A549 (cell line): ENCODE measurements around the gene SCARB1. TPM values are rescaled to one million over a fixed set of nuclear protein-coding genes. Genes with fewer than 3 reads are reported as not detected.
A peak's percentile ranks its signal among the peaks of the same experiment; 100 is the strongest.

Experiments
- ATAC-seq, 2 experiments: fragments of 200-7000 bp in 1 of 2; fragments of >200 bp in 1 of 2; cut with Nextera tagmentation in 1 of 2; cut with Tn5 transposase in 1 of 2; 3 replicates each; pipeline versions ENCODE4 v1.8.0 to v1.9.1; 2018 to 2020; ENCODE audit warnings: mild to moderate bottlenecking in 1 of 2, moderate library complexity in 1 of 2
- CTCF ChIA-PET: fragments of 300-600 bp; sonication (Branson Sonifier 250); formaldehyde crosslinking; extraction: SDS; loops from one replicate; lab custom pipeline; 2021; ENCODE audit warnings: antibody characterized with exemption, inconsistent platforms; lab: Yijun Ruan, JAX
- POLR2A ChIA-PET: fragments of 350-600 bp; formaldehyde crosslinking; extraction: SDS; loops from one replicate; lab custom pipeline; 2021; ENCODE audit warnings: antibody characterized with exemption, inconsistent platforms; lab: Yijun Ruan, JAX
- DNase-seq, 2 experiments: peaks; one replicate each; pipeline versions ENCODE4 v3.0.0 to v3.0.0-alpha.2; 2011 to 2016; ENCODE audit warnings: low read depth in 1 of 2, low spot score in 1 of 2
- FAIRE-seq: peaks from 2 replicates; lab custom pipeline; 2011; peaks lifted over from hg19 to GRCh38; lab: Jason Lieb, UNC
- H3K27ac ChIP-seq, 2 experiments: fragments of >200 bp; sonication (Bioruptor Twin); formaldehyde crosslinking; 3 replicates each; pipeline ENCODE4 v1.5.1; 2016 to 2017
- H3K4me1 ChIP-seq: fragments of >200 bp; sonication (Bioruptor Twin); formaldehyde crosslinking; 3 replicates; pipeline ENCODE4 v1.6.1; 2016
- H3K4me2 ChIP-seq: fragments of >200 bp; sonication (Bioruptor Twin); formaldehyde crosslinking; 3 replicates; pipeline ENCODE4 v1.6.1; 2016
- H3K4me3 ChIP-seq: fragments of >200 bp; sonication (Bioruptor Twin); formaldehyde crosslinking; 3 replicates; pipeline ENCODE4 v1.5.1; 2016
- H3K9me3 ChIP-seq: fragments of >200 bp; sonication (Bioruptor Twin); formaldehyde crosslinking; 3 replicates; pipeline ENCODE4 v1.6.1; 2016
- BHLHE40 ChIP-seq: IDR thresholded peaks from 2 replicates; pipeline ENCODE4 v1.6.1; 2012; ENCODE audit warnings: low read depth, low read length, inconsistent platforms
- CBX2 ChIP-seq: fragments of 200-600 bp; sonication (generic); IDR thresholded peaks from 2 replicates; pipeline ENCODE4 v1.6.1; 2016; ENCODE audit warnings: low read depth, mild to moderate bottlenecking, borderline replicate concordance
- CEBPB ChIP-seq, 2 experiments: fragments of >200 bp in 1 of 2; sonication (Bioruptor Twin) in 1 of 2; formaldehyde crosslinking in 1 of 2; IDR thresholded peaks; 2 replicates each; pipeline ENCODE4 v1.6.1; 2012 to 2016
- CHD2 ChIP-seq: fragments of 150-350 bp; IDR thresholded peaks from 2 replicates; pipeline ENCODE4 v1.6.1; 2014; ENCODE audit warnings: low read length; ENCODE audit not compliant: partially characterized antibody
- EHF ChIP-seq: fragments of 250-450 bp; sonication (Bioruptor Pico); IDR thresholded peaks from 2 replicates; pipeline ENCODE4 v1.5.0; 2020; ENCODE audit warnings: mild to moderate bottlenecking
- EP300 ChIP-seq, 2 experiments: fragments of >200 bp; sonication (Bioruptor Twin); formaldehyde crosslinking; IDR thresholded peaks; 2 replicates in 1 of 2; 3 replicates in 1 of 2; pipeline ENCODE4 v1.6.1; 2016 to 2017
- ESRRA ChIP-seq: fragments of 150-350 bp; IDR thresholded peaks from 2 replicates; pipeline ENCODE4 v1.6.1; 2014; ENCODE audit warnings: mild to moderate bottlenecking, low read length, borderline replicate concordance
- FOSL2 ChIP-seq, 2 experiments: fragments of 450-650 bp in 1 of 2; fragments of >200 bp in 1 of 2; sonication (Bioruptor Twin) in 1 of 2; formaldehyde crosslinking; IDR thresholded peaks; 2 replicates each; pipeline versions ENCODE4 v1.5.0 to v1.6.1; 2016 to 2020; ENCODE audit warnings: mild to moderate bottlenecking in 1 of 2, moderate library complexity in 1 of 2
- FOXS1 ChIP-seq: fragments of 250-450 bp; sonication (Bioruptor Pico); IDR thresholded peaks from 2 replicates; pipeline ENCODE4 v1.5.0; 2020; ENCODE audit warnings: mild to moderate bottlenecking, moderate library complexity
- HDAC2 ChIP-seq: fragments of 200-600 bp; sonication (generic); IDR thresholded peaks from 2 replicates; pipeline ENCODE4 v1.6.1; 2016
- HEYL ChIP-seq: fragments of 250-450 bp; sonication (Bioruptor Pico); IDR thresholded peaks from 2 replicates; pipeline ENCODE4 v1.8.0; 2021; ENCODE audit warnings: mild to moderate bottlenecking, moderate library complexity
- HMGXB4 ChIP-seq: fragments of 250-450 bp; sonication (Bioruptor Pico); IDR thresholded peaks from 2 replicates; pipeline ENCODE4 v1.5.0; 2021; ENCODE audit warnings: mild to moderate bottlenecking, moderate library complexity, borderline replicate concordance
- HOXB5 ChIP-seq: fragments of 250-450 bp; sonication (Bioruptor Pico); IDR thresholded peaks from 2 replicates; pipeline ENCODE4 v1.5.0; 2020; ENCODE audit warnings: mild to moderate bottlenecking, moderate library complexity
- JUN ChIP-seq, 2 experiments: fragments of >200 bp; sonication (Bioruptor Twin); formaldehyde crosslinking; IDR thresholded peaks; 2 replicates in 1 of 2; 3 replicates in 1 of 2; pipeline ENCODE4 v1.6.1; 2016 to 2017
- KDM1A ChIP-seq: fragments of 200-600 bp; sonication (generic); IDR thresholded peaks from 2 replicates; pipeline ENCODE4 v1.6.1; 2016; ENCODE audit warnings: low read depth, mild to moderate bottlenecking
- KDM5A ChIP-seq: fragments of 200-600 bp; sonication (generic); IDR thresholded peaks from 2 replicates; pipeline ENCODE4 v1.6.1; 2016; ENCODE audit warnings: antibody characterized with exemption, mild to moderate bottlenecking
- MAX ChIP-seq: IDR thresholded peaks from 2 replicates; pipeline ENCODE4 v1.6.1; 2012
- MAZ ChIP-seq: fragments of 150-350 bp; IDR thresholded peaks from 2 replicates; pipeline ENCODE4 v1.6.1; 2014; ENCODE audit warnings: antibody characterized with exemption, low read depth, low read length, borderline replicate concordance
- MYC ChIP-seq: IDR thresholded peaks from 2 replicates; pipeline ENCODE4 v1.6.1; 2012; ENCODE audit warnings: mild to moderate bottlenecking, inconsistent platforms, low read length, improper control_type of control experiment, borderline replicate concordance
- NPAS2 ChIP-seq: fragments of 250-450 bp; sonication (Bioruptor Pico); IDR thresholded peaks from 2 replicates; pipeline ENCODE4 v1.8.0; 2022; ENCODE audit warnings: mild to moderate bottlenecking, moderate library complexity, borderline replicate concordance
- PHF8 ChIP-seq: fragments of 200-600 bp; sonication (generic); IDR thresholded peaks from 2 replicates; pipeline ENCODE4 v1.6.1; 2016; ENCODE audit warnings: low read depth, mild to moderate bottlenecking, antibody characterized with exemption, moderate library complexity, borderline replicate concordance
- POLR2A ChIP-seq: IDR thresholded peaks from 2 replicates; pipeline ENCODE4 v1.6.1; 2012; ENCODE audit warnings: mild to moderate bottlenecking, low read length
- POLR2AphosphoS2 ChIP-seq: conservative IDR thresholded peaks from 2 replicates; pipeline ENCODE4 v1.6.1; 2012; ENCODE audit warnings: low read length, improper control_type of control experiment, inconsistent platforms
- RAD21 ChIP-seq, 2 experiments: fragments of >200 bp in 1 of 2; sonication (Bioruptor Twin) in 1 of 2; formaldehyde crosslinking in 1 of 2; IDR thresholded peaks in 1 of 2; conservative IDR thresholded peaks in 1 of 2; 2 replicates in 1 of 2; 3 replicates in 1 of 2; pipeline ENCODE4 v1.6.1; 2012 to 2018; ENCODE audit warnings: inconsistent platforms in 1 of 2
- RARB ChIP-seq: fragments of 250-450 bp; sonication (Bioruptor Pico); IDR thresholded peaks from 2 replicates; pipeline ENCODE4 v1.8.0; 2021; ENCODE audit warnings: mild to moderate bottlenecking, moderate library complexity
- RCOR1 ChIP-seq: fragments of 150-350 bp; IDR thresholded peaks from 2 replicates; pipeline ENCODE4 v1.6.1; 2014; ENCODE audit warnings: antibody characterized with exemption, low read length, low read depth
- RNF2 ChIP-seq: fragments of 200-600 bp; sonication (generic); IDR thresholded peaks from 2 replicates; pipeline ENCODE4 v1.6.1; 2016; ENCODE audit warnings: low read depth, mild to moderate bottlenecking, antibody characterized with exemption, moderate library complexity, borderline replicate concordance
- SMC3 ChIP-seq: fragments of >200 bp; sonication (Bioruptor Twin); formaldehyde crosslinking; IDR thresholded peaks from 3 replicates; pipeline ENCODE4 v1.6.1; 2018; ENCODE audit warnings: inconsistent platforms
- SREBF2 ChIP-seq: fragments of 450-650 bp; IDR thresholded peaks from 2 replicates; pipeline ENCODE4 v1.6.1; 2014; ENCODE audit warnings: mild to moderate bottlenecking, moderate library complexity
- TFCP2L1 ChIP-seq: fragments of 250-450 bp; sonication (Bioruptor Pico); IDR thresholded peaks from 2 replicates; pipeline ENCODE4 v1.5.0; 2021; ENCODE audit warnings: mild to moderate bottlenecking
- TP53 ChIP-seq: fragments of 250-450 bp; sonication (Bioruptor Pico); IDR thresholded peaks from 2 replicates; pipeline ENCODE4 v1.5.0; 2021; ENCODE audit warnings: mild to moderate bottlenecking, moderate library complexity
- ZC3H11A ChIP-seq: fragments of 450-650 bp; IDR thresholded peaks from 2 replicates; pipeline ENCODE4 v1.6.1; 2014; ENCODE audit warnings: antibody characterized with exemption, mild to moderate bottlenecking
- ZFP36 ChIP-seq: fragments of 450-650 bp; IDR thresholded peaks from 2 replicates; pipeline ENCODE4 v1.6.1; 2014; ENCODE audit warnings: borderline replicate concordance; ENCODE audit not compliant: partially characterized antibody
- ZNF302 ChIP-seq: fragments of 250-450 bp; sonication (Bioruptor Pico); IDR thresholded peaks from 2 replicates; pipeline ENCODE4 v1.9.0; 2021; ENCODE audit warnings: inconsistent platforms, mild to moderate bottlenecking, moderate library complexity
- WGBS: methylation state at CpG from one replicate; pipeline ENCODE4 v1.1.6; 2017; ENCODE audit errors: missing lambda C conversion rate; 5-methylcytosine and 5-hydroxymethylcytosine counted together
- polyA plus RNA-seq, 4 experiments: library from polyadenylated mRNA; depleted of rRNA in 3 of 4; stranded (reverse); fragments of >200 nt; fragmentation: RNase III in 1 of 4; extraction: RNeasy Plus Mini Kit Qiagen cat#74134 plus additional on column Dnase treatment in 1 of 4; gene quantifications; 2 replicates in 3 of 4; 3 replicates in 1 of 4; pipeline ENCODE4 v1.2.3, GENCODE V29; 2011 to 2017
- TF ChIP-seq, protein P1 (sequence below): fragments of 150-350 bp; IDR thresholded peaks from 2 replicates; pipeline ENCODE4 v1.6.1; 2014; ENCODE audit warnings: low read depth, mild to moderate bottlenecking, low read length
- TF ChIP-seq, protein P2 (sequence below): fragments of >200 bp; sonication (Bioruptor Twin); formaldehyde crosslinking; IDR thresholded peaks from 2 replicates; pipeline ENCODE4 v1.6.1; 2016
- TF ChIP-seq, protein P3 (sequence below): fragments of 250-450 bp; sonication (Bioruptor Pico); IDR thresholded peaks from 2 replicates; pipeline ENCODE4 v1.5.0; 2020; ENCODE audit warnings: low read depth, mild to moderate bottlenecking, moderate library complexity

Gene SCARB1
- polyA plus RNA-seq, 2 of the 4 experiments (the other 2 are of a cell fraction) = 81.1 to 154 TPM

DNA sequence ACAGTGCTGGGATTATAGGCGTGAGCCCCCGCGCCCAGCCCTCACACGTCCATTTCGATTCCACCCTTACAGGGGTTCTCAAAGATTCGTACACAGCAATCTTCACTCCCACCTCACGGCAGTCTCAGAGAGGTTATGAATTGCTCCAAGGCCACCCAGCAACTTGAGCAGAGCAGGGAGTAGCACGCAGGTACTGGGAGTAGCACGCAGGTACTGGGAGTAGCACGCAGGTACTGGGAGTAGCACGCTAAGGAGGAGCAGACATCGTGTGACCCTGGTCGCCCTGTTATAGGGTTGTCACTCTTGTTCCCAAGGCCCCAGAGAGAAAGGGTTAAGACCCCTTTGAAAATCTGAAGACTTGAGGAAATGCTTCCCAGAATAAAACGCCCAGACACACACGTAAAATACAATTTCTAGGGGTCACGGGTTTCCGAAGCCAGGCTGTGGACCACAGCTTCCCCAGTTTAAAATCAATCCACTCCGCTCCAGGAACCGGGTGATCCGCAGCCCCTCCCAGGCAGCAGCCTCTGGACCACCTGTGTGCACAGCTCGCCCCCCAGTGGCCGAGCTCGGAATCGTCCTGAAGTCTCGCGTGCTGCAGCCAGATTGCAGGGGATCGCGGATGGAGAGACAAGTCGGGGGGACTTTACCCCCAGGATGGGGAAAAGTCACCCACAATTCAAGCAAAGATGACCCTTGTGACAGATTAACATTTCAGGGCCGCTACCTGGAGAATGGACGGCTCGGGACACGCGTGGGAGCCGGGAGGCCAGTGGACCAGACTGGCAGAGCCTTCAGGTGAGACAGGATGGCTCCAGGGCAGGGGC, 92.0 kb downstream of the SCARB1 start:
- ChIA-PET POLR2A (no interaction called here), CTCF (interaction anchor here (0.6 to 10.5 kb wide), 70 partner anchors 9 to 1340 kb away, joined by 3 to 93 read pairs (median 4); partner anchors contain the start of gene NCOR2)
- Histone ChIP-seq H3K27ac (peak overlapping the region; percentile 24 to 64; a peak in 4 of 6 replicates), H3K4me2 (peak overlapping the region; percentile 74), H3K4me1 (peaks cover 61% of the 10 kb centered on the region), H3K4me3 (no peak overlapping the region), H3K9me3 (no peaks in the 10 kb centered on the region)
- 23% methylated on average over 35 of the region's 35 CpGs for WGBS
- DNase-seq = peak; percentile 77 to 85
- no peak for FAIRE-seq
- peak; percentile 66 to 69 for ATAC-seq
- TF ChIP-seq MYC (no peak), CBX2 (no peak), ZC3H11A (no peak), HDAC2 (no peak), BHLHE40 (no peak), HOXB5 (CRISPR knock-in tag) (no peak), SREBF2 (no peak), CEBPB (IDR thresholded peaks at IDR 0.05) (no peak), JUN (IDR thresholded peaks at IDR 0.05) (no peak), RCOR1 (no peak), TP53 (no peak), SMC3 (peak; percentile 90), NPAS2 (no peak), ZFP36 (peak; percentile 3), PHF8 (no peak), RARB (CRISPR knock-in tag) (no peak), TFCP2L1 (CRISPR knock-in tag) (no peak), FOSL2 (IDR thresholded peaks at IDR 0.05) (no peak), FOSL2 (CRISPR knock-in tag; IDR thresholded peaks at IDR 0.05) (no peak), KDM5A (no peak), RNF2 (no peak), EP300 (IDR thresholded peaks at IDR 0.05) (no peak), HMGXB4 (CRISPR knock-in tag) (no peak), POLR2A (no peak), ESRRA (0 out of 2 replicates have a peak, but pooled peaks have one; percentile 63), EHF (CRISPR knock-in tag) (no peak), RAD21 (conservative IDR thresholded peaks at IDR 0.05 in 1 of 2, IDR thresholded peaks at IDR 0.05 in 1 of 2) (peak; percentile 98 to 99), POLR2AphosphoS2 (no peak), MAZ (no peak), CHD2 (no peak), KDM1A (0 out of 2 replicates have a peak, but pooled peaks have one; percentile 59), MAX (peak; percentile 27; the same call in 1 of the 2 replicates), FOXS1 (CRISPR knock-in tag) (no peak), ZNF302 (no peak), HEYL (CRISPR knock-in tag) (no peak)
- TF ChIP-seq, protein P1, sequence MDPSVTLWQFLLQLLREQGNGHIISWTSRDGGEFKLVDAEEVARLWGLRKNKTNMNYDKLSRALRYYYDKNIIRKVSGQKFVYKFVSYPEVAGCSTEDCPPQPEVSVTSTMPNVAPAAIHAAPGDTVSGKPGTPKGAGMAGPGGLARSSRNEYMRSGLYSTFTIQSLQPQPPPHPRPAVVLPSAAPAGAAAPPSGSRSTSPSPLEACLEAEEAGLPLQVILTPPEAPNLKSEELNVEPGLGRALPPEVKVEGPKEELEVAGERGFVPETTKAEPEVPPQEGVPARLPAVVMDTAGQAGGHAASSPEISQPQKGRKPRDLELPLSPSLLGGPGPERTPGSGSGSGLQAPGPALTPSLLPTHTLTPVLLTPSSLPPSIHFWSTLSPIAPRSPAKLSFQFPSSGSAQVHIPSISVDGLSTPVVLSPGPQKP = no peak
- TF ChIP-seq, protein P2, sequence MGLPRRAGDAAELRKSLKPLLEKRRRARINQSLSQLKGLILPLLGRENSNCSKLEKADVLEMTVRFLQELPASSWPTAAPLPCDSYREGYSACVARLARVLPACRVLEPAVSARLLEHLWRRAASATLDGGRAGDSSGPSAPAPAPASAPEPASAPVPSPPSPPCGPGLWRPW = no peak
- TF ChIP-seq, protein P3, sequence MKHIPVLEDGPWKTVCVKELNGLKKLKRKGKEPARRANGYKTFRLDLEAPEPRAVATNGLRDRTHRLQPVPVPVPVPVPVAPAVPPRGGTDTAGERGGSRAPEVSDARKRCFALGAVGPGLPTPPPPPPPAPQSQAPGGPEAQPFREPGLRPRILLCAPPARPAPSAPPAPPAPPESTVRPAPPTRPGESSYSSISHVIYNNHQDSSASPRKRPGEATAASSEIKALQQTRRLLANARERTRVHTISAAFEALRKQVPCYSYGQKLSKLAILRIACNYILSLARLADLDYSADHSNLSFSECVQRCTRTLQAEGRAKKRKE (CRISPR knock-in tag) = no peak
